HG03521 (cell line): ENCODE results near the gene MS4A3.
"Not testable (repeated sequence)": the region's sequence is repeated elsewhere in the genome, so short reads cannot be mapped to it uniquely, and the experiment has no call there.

Experiments
- ATAC-seq: cut with Tn5 transposase; IDR thresholded peaks from one replicate; pipeline ENCODE4 v1.9.1; 2021; ENCODE audit warnings: mild to moderate bottlenecking, moderate library complexity; ENCODE audit not compliant: unreplicated experiment

Gene MS4A3

GRCh38 chr11:60088364-60088763 lies 31.9 kb downstream of the MS4A3 start, which contains the start of gene MS4A2:
TSS of gene MS4A2 (plus strand) at chr11:60088664. CDS start at chr11:60088766, 102 bp downstream.
- ATAC-seq = no peak

- ATAC-seq = no peak
Observed at GRCh38 chr11:60095477-60096120, 39.1 kb downstream of the MS4A3 start.

- ATAC-seq = no peak
Observed at GRCh38 chr11:60097189-60097588, 40.7 kb downstream of the MS4A3 start.

GRCh38 chr11:60098508-60098907 lies 42.0 kb downstream of the MS4A3 start:
- no peak for ATAC-seq

GRCh38 chr11:60100516-60100915 lies 44.1 kb downstream of the MS4A3 start:
- ATAC-seq = no peak

GRCh38 chr11:60101368-60101767 lies 44.9 kb downstream of the MS4A3 start:
- not testable (repeated sequence) for ATAC-seq

- ATAC-seq = not testable (repeated sequence)
Observed at GRCh38 chr11:60104471-60105115, 48.1 kb downstream of the MS4A3 start.

DNA sequence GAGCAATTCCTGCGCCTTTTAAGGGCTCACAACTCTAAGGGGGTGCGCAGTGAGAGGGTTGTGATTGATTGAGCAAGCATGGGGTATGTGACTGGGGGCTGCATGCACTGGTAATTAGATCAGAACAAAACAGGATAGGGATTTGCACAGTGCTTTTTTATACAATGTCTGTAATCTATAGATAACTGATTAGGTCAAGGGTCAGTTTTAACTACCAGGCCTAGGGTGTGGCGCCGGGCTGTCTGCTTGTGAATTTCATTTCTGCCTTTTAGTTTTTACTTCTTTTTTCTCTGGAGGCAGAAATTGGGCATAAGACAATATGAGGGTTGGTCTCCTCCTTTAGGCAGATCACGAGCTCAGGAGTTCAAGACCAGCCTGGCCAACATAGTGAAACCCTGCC lies 52.2 kb downstream of the MS4A3 start:
- ATAC-seq = not testable (repeated sequence)

DNA sequence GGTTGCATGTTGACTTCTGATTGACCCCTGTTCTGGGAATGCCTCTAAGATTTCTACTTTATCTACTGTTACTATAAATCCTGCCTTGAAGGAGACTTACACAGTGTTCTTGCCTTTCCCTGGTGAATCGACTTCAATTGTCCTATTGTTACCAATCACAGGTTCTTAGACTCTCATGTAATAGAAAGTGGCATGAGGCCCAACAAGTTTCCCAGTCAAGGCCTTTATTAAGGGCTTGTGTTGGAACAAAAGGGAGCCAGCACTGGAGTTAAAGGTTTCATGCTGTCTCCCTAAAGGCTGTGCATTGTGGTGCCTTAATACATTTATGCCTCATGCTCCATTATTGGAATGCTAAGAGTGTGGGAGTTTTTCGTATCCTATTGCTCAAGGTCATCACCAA lies 55.3 kb downstream of the MS4A3 start:
- no peak for ATAC-seq

DNA sequence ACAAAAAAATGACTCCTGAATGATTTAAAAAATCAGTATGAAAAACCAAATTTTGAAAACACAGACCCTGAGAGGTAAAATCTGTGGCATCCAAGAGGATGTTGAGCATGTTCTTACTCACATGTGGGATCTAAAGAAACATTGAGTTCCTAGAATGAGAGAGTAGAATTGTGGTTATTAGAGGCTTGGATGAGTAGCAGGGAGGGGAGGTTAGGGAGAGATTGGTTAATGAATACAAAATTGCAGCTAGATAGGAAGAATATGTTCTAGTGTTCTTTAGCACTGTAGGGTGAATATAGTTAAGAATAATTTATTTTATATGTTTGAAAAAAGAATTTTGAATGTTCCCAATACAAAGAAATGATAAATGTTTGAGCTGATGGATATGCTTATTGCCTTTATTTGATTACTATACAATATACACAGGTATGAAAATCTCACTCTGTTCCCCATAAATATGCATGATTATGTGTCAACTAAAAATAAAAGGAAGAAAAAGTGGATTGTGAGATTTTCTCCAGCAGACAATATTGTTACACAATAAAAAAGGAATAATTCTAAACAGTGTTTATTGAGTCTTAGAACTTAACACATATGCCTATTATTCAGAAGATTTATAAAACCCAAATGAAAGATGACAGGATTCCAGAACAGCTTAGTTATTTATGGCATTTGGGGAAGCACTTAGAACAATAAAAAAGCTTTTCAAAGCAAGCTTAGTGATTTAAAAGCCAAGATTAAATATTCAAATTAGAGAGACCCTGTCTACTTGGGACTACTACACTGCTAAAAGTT lies 60.7 kb downstream of the MS4A3 start:
- no peak for ATAC-seq

- no peak for ATAC-seq
Observed at GRCh38 chr11:60118338-60118737, 61.9 kb downstream of the MS4A3 start.

DNA sequence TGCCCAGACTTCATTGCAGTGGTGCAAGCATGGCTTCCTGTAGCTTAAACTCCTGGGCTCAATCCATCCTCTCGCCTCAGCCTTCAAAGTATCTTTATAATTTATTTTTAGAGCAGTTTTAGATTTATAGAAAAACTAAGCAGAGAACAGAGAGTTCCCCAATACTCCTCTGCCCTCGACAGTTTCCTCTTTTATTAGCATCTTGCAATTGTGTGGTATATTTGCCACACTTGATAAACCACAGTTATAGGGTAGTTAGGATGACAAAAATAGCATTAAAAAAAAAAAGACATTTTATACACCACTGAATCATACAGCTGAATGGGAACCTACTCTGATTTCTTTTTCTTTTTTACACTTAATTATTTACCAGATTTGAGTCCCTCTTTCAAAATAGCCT lies 63.2 kb downstream of the MS4A3 start:
- no peak for ATAC-seq
